ENCODE results near the gene CBLB.

The CBLB gene

DNA sequence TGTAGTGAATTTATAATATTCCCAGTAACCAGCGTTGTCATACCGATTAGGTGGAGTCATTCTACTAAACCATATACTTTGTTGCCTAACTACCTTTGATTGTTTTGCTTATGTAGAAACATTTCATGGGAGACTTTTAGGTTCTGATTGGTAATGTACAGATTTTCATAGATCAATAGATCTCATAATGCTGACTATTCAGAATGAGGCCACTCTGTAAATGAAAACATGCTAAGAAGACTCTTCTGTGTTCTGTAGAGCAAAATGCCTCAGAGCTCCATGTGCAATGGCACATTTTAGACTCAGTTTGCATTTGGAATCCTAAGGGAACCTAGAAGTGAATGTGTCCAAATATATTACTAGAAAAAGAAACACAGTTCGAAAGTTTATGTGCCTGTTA lies 20.0 kb downstream of the CBLB start:
- H2AFZ ChIP-seq (ENCODE audit: low read depth, low read length) = no peak overlapping the region
- no peaks in the 10 kb centered on the region for H3K79me2 ChIP-seq (ENCODE audit: insufficient read depth, low read length)
- peaks cover 3% of the 10 kb centered on the region; the same call in 1 of the 2 replicates for H4K20me1 ChIP-seq (ENCODE audit: insufficient read depth, low read length)
- no peak overlapping the region for H3K4me3 ChIP-seq (ENCODE audit: low read depth in 1 of 2, low read length in 2 of 2)
- TF ChIP-seq, protein P1, sequence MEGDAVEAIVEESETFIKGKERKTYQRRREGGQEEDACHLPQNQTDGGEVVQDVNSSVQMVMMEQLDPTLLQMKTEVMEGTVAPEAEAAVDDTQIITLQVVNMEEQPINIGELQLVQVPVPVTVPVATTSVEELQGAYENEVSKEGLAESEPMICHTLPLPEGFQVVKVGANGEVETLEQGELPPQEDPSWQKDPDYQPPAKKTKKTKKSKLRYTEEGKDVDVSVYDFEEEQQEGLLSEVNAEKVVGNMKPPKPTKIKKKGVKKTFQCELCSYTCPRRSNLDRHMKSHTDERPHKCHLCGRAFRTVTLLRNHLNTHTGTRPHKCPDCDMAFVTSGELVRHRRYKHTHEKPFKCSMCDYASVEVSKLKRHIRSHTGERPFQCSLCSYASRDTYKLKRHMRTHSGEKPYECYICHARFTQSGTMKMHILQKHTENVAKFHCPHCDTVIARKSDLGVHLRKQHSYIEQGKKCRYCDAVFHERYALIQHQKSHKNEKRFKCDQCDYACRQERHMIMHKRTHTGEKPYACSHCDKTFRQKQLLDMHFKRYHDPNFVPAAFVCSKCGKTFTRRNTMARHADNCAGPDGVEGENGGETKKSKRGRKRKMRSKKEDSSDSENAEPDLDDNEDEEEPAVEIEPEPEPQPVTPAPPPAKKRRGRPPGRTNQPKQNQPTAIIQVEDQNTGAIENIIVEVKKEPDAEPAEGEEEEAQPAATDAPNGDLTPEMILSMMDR (IDR thresholded peaks at IDR 0.05; ENCODE audit: borderline replicate concordance, extremely low read depth, low read length, poor library complexity, severe bottlenecking) = no peak
- no peak for TF ChIP-seq EZH2 (IDR thresholded peaks at IDR 0.05; ENCODE audit: borderline replicate concordance, low read depth, low read length, severe bottlenecking)
- H3K4me2 ChIP-seq (ENCODE audit: insufficient read depth, low read length) = no peak overlapping the region
- H3K4me1 ChIP-seq (ENCODE audit: insufficient read depth, low read length) = no peaks in the 10 kb centered on the region
- DNase-seq (no peak), ATAC-seq (ENCODE audit: insufficient read depth, low read depth) (no peak)
- no peaks in the 10 kb centered on the region for H3K27me3 ChIP-seq (ENCODE audit: insufficient read depth, low read length, poor library complexity)
- peaks cover 15% of the 10 kb centered on the region for H3K36me3 ChIP-seq (ENCODE audit: insufficient read depth, low read length)
- H3K9me3 ChIP-seq (ENCODE audit: insufficient read depth, low read length, severe bottlenecking) = no peaks in the 10 kb centered on the region
- no peak overlapping the region for H3K27ac ChIP-seq (ENCODE audit: low read length)
- no peak overlapping the region for H3K9ac ChIP-seq (ENCODE audit: low read depth, low read length)

DNA sequence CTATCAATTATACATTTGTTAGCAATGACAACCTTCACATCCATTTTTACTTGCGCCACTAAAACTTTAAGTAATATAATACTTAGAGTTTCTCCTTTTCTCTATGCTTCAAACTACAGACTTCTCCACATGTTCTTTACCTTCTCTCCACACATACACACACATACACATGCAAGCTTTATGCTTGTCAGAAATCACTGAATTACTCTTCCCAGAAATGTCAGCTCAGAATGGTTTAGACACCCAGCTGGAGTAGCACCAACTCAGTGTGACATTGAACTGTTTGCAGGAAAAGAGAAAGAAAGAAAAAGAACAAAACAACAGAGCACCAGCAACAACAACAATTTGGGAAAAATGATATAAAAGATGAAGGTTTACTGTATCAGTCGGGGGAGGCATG lies 20.9 kb downstream of the CBLB start:
- H2AFZ ChIP-seq (ENCODE audit: low read depth, low read length) = no peak overlapping the region
- H3K27ac ChIP-seq (ENCODE audit: low read length) = no peak overlapping the region
- no peak overlapping the region for H3K4me2 ChIP-seq (ENCODE audit: insufficient read depth, low read length)

DNA sequence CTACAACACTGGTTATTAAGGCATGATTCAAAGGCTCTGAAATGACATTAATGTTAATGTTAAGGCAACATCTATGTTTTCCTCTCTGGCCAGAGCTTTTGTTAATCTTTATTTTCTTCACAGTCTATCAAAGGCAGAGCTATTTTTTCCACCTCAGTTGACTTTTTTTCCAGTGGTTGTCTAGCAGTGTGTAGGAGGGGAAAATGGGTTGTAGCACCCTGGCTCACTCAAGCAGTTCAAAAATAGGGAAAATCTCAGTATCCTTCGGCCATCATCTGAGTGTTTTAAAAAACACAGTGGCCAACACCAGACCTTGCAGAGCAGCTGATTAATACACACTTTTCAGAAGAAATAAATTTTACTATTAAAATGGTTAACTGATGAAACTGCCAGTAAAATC lies 21.4 kb downstream of the CBLB start:
- no peak for TF ChIP-seq EZH2 (IDR thresholded peaks at IDR 0.05; ENCODE audit: borderline replicate concordance, low read depth, low read length, severe bottlenecking)
- TF ChIP-seq, protein P1 (IDR thresholded peaks at IDR 0.05; ENCODE audit: borderline replicate concordance, extremely low read depth, low read length, poor library complexity, severe bottlenecking) = no peak
- H3K9me3 ChIP-seq (ENCODE audit: insufficient read depth, low read length, severe bottlenecking) = no peaks in the 10 kb centered on the region
- peaks cover 3% of the 10 kb centered on the region; the same call in 1 of the 2 replicates for H4K20me1 ChIP-seq (ENCODE audit: insufficient read depth, low read length)
- H3K27ac ChIP-seq (ENCODE audit: low read length) = no peak overlapping the region
- H3K36me3 ChIP-seq (ENCODE audit: insufficient read depth, low read length) = peaks cover 9% of the 10 kb centered on the region; the same call in 1 of the 2 replicates
- H2AFZ ChIP-seq (ENCODE audit: low read depth, low read length) = no peak overlapping the region
- no peak for DNase-seq
- H3K27me3 ChIP-seq (ENCODE audit: insufficient read depth, low read length, poor library complexity) = no peaks in the 10 kb centered on the region
- H3K9ac ChIP-seq (ENCODE audit: low read depth, low read length) = no peak overlapping the region
- H3K4me1 ChIP-seq (ENCODE audit: insufficient read depth, low read length) = no peaks in the 10 kb centered on the region
- no peak for ATAC-seq (ENCODE audit: insufficient read depth, low read depth)
- H3K4me3 ChIP-seq (ENCODE audit: low read depth in 1 of 2, low read length in 2 of 2) = no peak overlapping the region
- no peaks in the 10 kb centered on the region for H3K79me2 ChIP-seq (ENCODE audit: insufficient read depth, low read length)
- H3K4me2 ChIP-seq (ENCODE audit: insufficient read depth, low read length) = no peak overlapping the region

More for the DNA sequence above, 20.9 kb downstream of the CBLB start:
- H3K4me3 ChIP-seq (ENCODE audit: low read depth in 1 of 2, low read length in 2 of 2) = no peak overlapping the region
- no peaks in the 10 kb centered on the region for H3K79me2 ChIP-seq (ENCODE audit: insufficient read depth, low read length)
- H4K20me1 ChIP-seq (ENCODE audit: insufficient read depth, low read length) = peaks cover 3% of the 10 kb centered on the region; the same call in 1 of the 2 replicates
- no peaks in the 10 kb centered on the region for H3K9me3 ChIP-seq (ENCODE audit: insufficient read depth, low read length, severe bottlenecking)
- TF ChIP-seq EZH2 (IDR thresholded peaks at IDR 0.05; ENCODE audit: borderline replicate concordance, low read depth, low read length, severe bottlenecking) = no peak
- TF ChIP-seq, protein P1 (IDR thresholded peaks at IDR 0.05; ENCODE audit: borderline replicate concordance, extremely low read depth, low read length, poor library complexity, severe bottlenecking) = no peak
- ATAC-seq (ENCODE audit: insufficient read depth, low read depth) (no peak), DNase-seq (no peak)
- no peak overlapping the region for H3K9ac ChIP-seq (ENCODE audit: low read depth, low read length)
- no peaks in the 10 kb centered on the region for H3K4me1 ChIP-seq (ENCODE audit: insufficient read depth, low read length)
- no peaks in the 10 kb centered on the region for H3K27me3 ChIP-seq (ENCODE audit: insufficient read depth, low read length, poor library complexity)
- peaks cover 9% of the 10 kb centered on the region for H3K36me3 ChIP-seq (ENCODE audit: insufficient read depth, low read length)

DNA sequence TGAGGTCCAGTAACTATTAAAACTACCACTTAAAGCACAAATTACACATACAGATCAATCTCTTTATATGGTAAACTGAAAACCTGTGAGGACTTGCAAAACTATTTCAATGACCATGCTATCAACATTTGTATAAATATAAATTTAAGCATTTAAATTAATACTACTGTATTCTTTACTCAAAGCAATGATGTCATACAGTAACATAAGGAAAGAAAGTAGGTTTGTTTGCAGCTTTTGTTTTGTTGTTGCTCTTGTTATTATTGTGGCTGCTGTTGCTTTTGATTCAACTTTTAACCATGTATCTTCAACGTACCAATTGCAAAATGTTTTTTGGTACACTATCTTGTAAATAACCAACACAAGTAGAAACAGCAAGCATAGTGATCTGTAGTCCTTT lies 22.0 kb downstream of the CBLB start:
- peaks cover 3% of the 10 kb centered on the region; the same call in 1 of the 2 replicates for H4K20me1 ChIP-seq (ENCODE audit: insufficient read depth, low read length)
- no peak for ATAC-seq (ENCODE audit: insufficient read depth, low read depth)
- no peak overlapping the region for H2AFZ ChIP-seq (ENCODE audit: low read depth, low read length)
- no peaks in the 10 kb centered on the region for H3K4me1 ChIP-seq (ENCODE audit: insufficient read depth, low read length)
- no peak overlapping the region for H3K4me2 ChIP-seq (ENCODE audit: insufficient read depth, low read length)
- H3K36me3 ChIP-seq (ENCODE audit: insufficient read depth, low read length) = peaks cover 8% of the 10 kb centered on the region; the same call in 1 of the 2 replicates
- H3K27ac ChIP-seq (ENCODE audit: low read length) = no peak overlapping the region
- H3K4me3 ChIP-seq (ENCODE audit: low read depth in 1 of 2, low read length in 2 of 2) = no peak overlapping the region
- TF ChIP-seq EZH2 (IDR thresholded peaks at IDR 0.05; ENCODE audit: borderline replicate concordance, low read depth, low read length, severe bottlenecking) = no peak
- TF ChIP-seq, protein P1 (IDR thresholded peaks at IDR 0.05; ENCODE audit: borderline replicate concordance, extremely low read depth, low read length, poor library complexity, severe bottlenecking) = no peak
- DNase-seq = no peak
- no peaks in the 10 kb centered on the region for H3K27me3 ChIP-seq (ENCODE audit: insufficient read depth, low read length, poor library complexity)
- H3K79me2 ChIP-seq (ENCODE audit: insufficient read depth, low read length) = no peaks in the 10 kb centered on the region
- H3K9me3 ChIP-seq (ENCODE audit: insufficient read depth, low read length, severe bottlenecking) = no peaks in the 10 kb centered on the region
- H3K9ac ChIP-seq (ENCODE audit: low read depth, low read length) = no peak overlapping the region
